SK-N-SH (cell line): Measurements from ENCODE around the gene UNK.
"Not testable (repeated sequence)": the region's sequence is repeated elsewhere in the genome, so short reads cannot be mapped to it uniquely, and the experiment has no call there.

Source experiments
- CTCF ChIP-seq: fragments of 200-600 bp; sonication (generic); IDR thresholded peaks from 2 replicates; pipeline ENCODE4 v1.6.1; 2017; ENCODE audit warnings: antibody characterized with exemption, mild to moderate bottlenecking, moderate library complexity
- EP300 ChIP-seq, 2 experiments: IDR thresholded peaks; 2 replicates each; pipeline versions ENCODE4 v1.4.0 to v1.6.1; 2012; ENCODE audit warnings: borderline replicate concordance in 1 of 2, low read depth in 1 of 2, low read length in 1 of 2
- MEF2A ChIP-seq: IDR thresholded peaks from 2 replicates; pipeline ENCODE4 v1.4.0; 2012; ENCODE audit warnings: low read depth, borderline replicate concordance
- NFIC ChIP-seq: IDR thresholded peaks from 2 replicates; pipeline ENCODE4 v1.4.0; 2012; ENCODE audit warnings: borderline replicate concordance
- NRF1 ChIP-seq: IDR thresholded peaks from 2 replicates; pipeline ENCODE4 v1.6.1; 2012; ENCODE audit warnings: low read depth, mild to moderate bottlenecking, low read length
- POLR2AphosphoS5 ChIP-seq: IDR thresholded peaks from 2 replicates; pipeline ENCODE4 v1.6.1; 2012; ENCODE audit warnings: low read depth, low read length
- REST ChIP-seq: IDR thresholded peaks from 2 replicates; pipeline ENCODE4 v1.6.1; 2012; ENCODE audit warnings: mild to moderate bottlenecking, low read depth, low read length, moderate library complexity
- RFX5 ChIP-seq: IDR thresholded peaks from 2 replicates; pipeline ENCODE4 v1.6.1; 2012; ENCODE audit warnings: mild to moderate bottlenecking, improper control_type of control experiment, low read length
- SIN3A ChIP-seq: IDR thresholded peaks from 2 replicates; pipeline ENCODE4 v1.6.1; 2012; ENCODE audit warnings: low read depth, mild to moderate bottlenecking, low read length, moderate library complexity, borderline replicate concordance
- TCF12 ChIP-seq: IDR thresholded peaks from 2 replicates; pipeline ENCODE4 v1.4.0; 2012

- not testable (repeated sequence) for TF ChIP-seq REST; POLR2AphosphoS5; RFX5; SIN3A; CTCF; EP300 (IDR thresholded peaks at IDR 0.05; ENCODE audit: borderline replicate concordance in 1 of 2, low read depth in 1 of 2, low read length in 1 of 2); MEF2A; TCF12; NRF1; NFIC
These were observed 67.0 kb downstream of the UNK start for GRCh38 chr17:75851693-75851991.
